ENCODE measurements around the gene AFF1. TPM values are rescaled to one million over a fixed set of nuclear protein-coding genes. Genes with fewer than 3 reads are reported as not detected.

Gene AFF1
- total RNA-seq, 1 experiment from 2014 or later = 93.4 TPM

DNA sequence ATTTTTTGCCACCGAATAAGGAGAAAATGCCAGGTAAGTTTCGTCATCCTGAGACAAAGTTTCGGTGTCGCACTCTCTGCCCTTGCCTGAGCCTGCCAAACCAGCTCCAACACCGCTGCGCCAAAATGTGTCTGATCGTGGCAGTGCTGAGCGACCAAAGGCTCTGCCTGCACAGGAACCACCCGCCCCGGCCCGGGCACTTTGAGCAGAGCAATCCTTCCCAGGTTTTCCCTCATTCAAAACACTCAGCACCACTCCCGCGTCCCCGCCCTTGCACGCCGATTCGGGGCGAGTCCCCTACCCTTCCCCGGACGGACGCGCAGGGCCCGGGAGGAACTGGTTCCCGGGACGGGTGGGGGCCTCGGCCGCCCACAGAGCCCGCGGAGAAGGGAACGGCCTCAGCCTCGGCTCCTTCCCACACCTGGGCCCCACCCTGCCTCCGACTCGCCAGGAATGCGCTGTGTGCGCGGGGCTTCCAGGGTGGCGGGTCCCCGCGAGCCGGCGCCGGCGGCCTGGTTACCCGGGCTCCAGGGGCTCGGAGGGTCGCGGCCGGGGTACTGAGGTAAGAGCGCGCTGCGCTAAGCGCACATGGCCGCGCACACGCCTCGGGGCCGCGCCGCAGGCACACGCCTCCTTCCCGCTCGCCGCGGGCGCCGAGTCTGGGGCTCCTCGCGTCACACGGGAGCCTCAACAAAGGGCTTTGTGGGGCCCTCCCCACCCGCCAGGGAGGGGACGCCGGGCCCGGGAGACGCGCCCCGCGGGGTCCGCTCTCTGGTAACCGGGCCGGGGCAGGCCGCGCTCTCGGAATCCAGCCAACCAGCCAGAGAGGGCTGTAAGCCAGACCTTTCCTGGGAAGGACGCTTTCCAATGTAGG lies 42.8 kb upstream of the AFF1 start, which contains the start of gene C4orf36 (continued):
- TF ChIP-seq, protein P1, sequence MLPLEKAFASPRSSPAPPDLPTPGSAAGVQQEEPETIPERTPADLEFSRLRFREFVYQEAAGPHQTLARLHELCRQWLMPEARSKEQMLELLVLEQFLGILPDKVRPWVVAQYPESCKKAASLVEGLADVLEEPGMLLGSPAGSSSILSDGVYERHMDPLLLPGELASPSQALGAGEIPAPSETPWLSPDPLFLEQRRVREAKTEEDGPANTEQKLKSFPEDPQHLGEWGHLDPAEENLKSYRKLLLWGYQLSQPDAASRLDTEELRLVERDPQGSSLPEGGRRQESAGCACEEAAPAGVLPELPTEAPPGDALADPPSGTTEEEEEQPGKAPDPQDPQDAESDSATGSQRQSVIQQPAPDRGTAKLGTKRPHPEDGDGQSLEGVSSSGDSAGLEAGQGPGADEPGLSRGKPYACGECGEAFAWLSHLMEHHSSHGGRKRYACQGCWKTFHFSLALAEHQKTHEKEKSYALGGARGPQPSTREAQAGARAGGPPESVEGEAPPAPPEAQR (CRISPR knock-in tag; IDR thresholded peaks at IDR 0.05) = no peak

DNA sequence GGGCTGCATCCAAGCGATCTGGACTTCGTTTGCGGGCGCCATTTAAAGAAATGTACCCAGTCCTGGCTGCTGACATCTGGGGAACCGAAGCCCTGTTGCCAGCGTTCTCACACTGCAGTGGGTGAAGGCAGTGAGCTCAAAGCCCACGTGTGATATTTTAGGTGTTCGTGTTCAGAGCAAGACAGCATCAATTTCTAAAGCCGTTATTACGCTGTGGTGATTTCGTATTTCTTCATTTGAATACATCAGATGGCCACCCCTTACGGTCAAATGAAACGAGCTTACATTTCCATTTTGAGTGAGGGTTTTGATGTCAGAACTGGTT lies 42.2 kb upstream of the AFF1 start:
- POLR2A ChIA-PET = interaction anchor here (0.6 to 1.1 kb wide), 2 partner anchors 42 to 148 kb away, joined by 3 to 4 read pairs; no protein-coding TSS in a partner anchor
- Mint-ChIP-seq H3K4me1 (peaks cover 19% of the 10 kb centered on the region), H3K36me3 (no peaks in the 10 kb centered on the region; the same call in 1 of the 2 replicates), H3K4me3 (peak overlapping the region; percentile 73), H3K27me3 (ENCODE audit: low read depth) (peaks cover 15% of the 10 kb centered on the region), H3K27ac (peak overlapping the region; percentile 12; the same call in 1 of the 2 replicates), H3K9me3 (no peaks in the 10 kb centered on the region)
- ATAC-seq = no peak
- TF ChIP-seq, protein P2, sequence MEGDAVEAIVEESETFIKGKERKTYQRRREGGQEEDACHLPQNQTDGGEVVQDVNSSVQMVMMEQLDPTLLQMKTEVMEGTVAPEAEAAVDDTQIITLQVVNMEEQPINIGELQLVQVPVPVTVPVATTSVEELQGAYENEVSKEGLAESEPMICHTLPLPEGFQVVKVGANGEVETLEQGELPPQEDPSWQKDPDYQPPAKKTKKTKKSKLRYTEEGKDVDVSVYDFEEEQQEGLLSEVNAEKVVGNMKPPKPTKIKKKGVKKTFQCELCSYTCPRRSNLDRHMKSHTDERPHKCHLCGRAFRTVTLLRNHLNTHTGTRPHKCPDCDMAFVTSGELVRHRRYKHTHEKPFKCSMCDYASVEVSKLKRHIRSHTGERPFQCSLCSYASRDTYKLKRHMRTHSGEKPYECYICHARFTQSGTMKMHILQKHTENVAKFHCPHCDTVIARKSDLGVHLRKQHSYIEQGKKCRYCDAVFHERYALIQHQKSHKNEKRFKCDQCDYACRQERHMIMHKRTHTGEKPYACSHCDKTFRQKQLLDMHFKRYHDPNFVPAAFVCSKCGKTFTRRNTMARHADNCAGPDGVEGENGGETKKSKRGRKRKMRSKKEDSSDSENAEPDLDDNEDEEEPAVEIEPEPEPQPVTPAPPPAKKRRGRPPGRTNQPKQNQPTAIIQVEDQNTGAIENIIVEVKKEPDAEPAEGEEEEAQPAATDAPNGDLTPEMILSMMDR (IDR thresholded peaks at IDR 0.05) = no peak
- TF ChIP-seq GABPB1 (CRISPR knock-in tag; IDR thresholded peaks at IDR 0.05) = no peak
- TF ChIP-seq, protein P3, sequence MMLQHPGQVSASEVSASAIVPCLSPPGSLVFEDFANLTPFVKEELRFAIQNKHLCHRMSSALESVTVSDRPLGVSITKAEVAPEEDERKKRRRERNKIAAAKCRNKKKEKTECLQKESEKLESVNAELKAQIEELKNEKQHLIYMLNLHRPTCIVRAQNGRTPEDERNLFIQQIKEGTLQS (CRISPR knock-in tag; conservative IDR thresholded peaks at IDR 0.05) = no peak
- no peak for TF ChIP-seq ESRRA (CRISPR knock-in tag; IDR thresholded peaks at IDR 0.05; ENCODE audit: borderline replicate concordance)
- TF ChIP-seq, protein P4, sequence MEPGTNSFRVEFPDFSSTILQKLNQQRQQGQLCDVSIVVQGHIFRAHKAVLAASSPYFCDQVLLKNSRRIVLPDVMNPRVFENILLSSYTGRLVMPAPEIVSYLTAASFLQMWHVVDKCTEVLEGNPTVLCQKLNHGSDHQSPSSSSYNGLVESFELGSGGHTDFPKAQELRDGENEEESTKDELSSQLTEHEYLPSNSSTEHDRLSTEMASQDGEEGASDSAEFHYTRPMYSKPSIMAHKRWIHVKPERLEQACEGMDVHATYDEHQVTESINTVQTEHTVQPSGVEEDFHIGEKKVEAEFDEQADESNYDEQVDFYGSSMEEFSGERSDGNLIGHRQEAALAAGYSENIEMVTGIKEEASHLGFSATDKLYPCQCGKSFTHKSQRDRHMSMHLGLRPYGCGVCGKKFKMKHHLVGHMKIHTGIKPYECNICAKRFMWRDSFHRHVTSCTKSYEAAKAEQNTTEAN (CRISPR knock-in tag; IDR thresholded peaks at IDR 0.05) = no peak
- TF ChIP-seq FOXK1 (CRISPR knock-in tag; IDR thresholded peaks at IDR 0.05) = no peak
- no peak for TF ChIP-seq NR3C1 (CRISPR knock-in tag; conservative IDR thresholded peaks at IDR 0.05; ENCODE audit: low read depth)
- TF ChIP-seq, protein P5, sequence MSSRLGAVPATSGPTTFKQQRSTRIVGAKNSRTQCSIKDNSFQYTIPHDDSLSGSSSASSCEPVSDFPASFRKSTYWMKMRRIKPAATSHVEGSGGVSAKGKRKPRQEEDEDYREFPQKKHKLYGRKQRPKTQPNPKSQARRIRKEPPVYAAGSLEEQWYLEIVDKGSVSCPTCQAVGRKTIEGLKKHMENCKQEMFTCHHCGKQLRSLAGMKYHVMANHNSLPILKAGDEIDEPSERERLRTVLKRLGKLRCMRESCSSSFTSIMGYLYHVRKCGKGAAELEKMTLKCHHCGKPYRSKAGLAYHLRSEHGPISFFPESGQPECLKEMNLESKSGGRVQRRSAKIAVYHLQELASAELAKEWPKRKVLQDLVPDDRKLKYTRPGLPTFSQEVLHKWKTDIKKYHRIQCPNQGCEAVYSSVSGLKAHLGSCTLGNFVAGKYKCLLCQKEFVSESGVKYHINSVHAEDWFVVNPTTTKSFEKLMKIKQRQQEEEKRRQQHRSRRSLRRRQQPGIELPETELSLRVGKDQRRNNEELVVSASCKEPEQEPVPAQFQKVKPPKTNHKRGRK (CRISPR knock-in tag; IDR thresholded peaks at IDR 0.05; ENCODE audit: borderline replicate concordance) = no peak
- TF ChIP-seq, protein P6, sequence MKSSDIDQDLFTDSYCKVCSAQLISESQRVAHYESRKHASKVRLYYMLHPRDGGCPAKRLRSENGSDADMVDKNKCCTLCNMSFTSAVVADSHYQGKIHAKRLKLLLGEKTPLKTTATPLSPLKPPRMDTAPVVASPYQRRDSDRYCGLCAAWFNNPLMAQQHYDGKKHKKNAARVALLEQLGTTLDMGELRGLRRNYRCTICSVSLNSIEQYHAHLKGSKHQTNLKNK (CRISPR knock-in tag; IDR thresholded peaks at IDR 0.05) = no peak
- TF ChIP-seq, protein P7, sequence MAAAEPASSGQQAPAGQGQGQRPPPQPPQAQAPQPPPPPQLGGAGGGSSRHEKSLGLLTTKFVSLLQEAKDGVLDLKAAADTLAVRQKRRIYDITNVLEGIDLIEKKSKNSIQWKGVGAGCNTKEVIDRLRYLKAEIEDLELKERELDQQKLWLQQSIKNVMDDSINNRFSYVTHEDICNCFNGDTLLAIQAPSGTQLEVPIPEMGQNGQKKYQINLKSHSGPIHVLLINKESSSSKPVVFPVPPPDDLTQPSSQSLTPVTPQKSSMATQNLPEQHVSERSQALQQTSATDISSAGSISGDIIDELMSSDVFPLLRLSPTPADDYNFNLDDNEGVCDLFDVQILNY (CRISPR knock-in tag; IDR thresholded peaks at IDR 0.05) = no peak
- TF ChIP-seq ZNF416 (CRISPR knock-in tag; IDR thresholded peaks at IDR 0.05) = no peak
- TF ChIP-seq GRHL2 (CRISPR knock-in tag; IDR thresholded peaks at IDR 0.05; ENCODE audit: insufficient replicate concordance, severe bottlenecking) = no peak
- no peak for TF ChIP-seq CREB1 (CRISPR knock-in tag; IDR thresholded peaks at IDR 0.05)
- no peak for DNase-seq (ENCODE audit: low spot score)
- CTCF ChIA-PET = interaction anchor here (1.1 to 1.8 kb wide), 2 partner anchors 43 to 394 kb away, joined by 4 to 10 read pairs; no protein-coding TSS in a partner anchor

Measured in WTC11 (cell line).